ENCODE data around the gene UBXN10. TPM values are rescaled to one million over a fixed set of nuclear protein-coding genes. Genes with fewer than 3 reads are reported as not detected.

UBXN10 gene
- total RNA-seq, 4 donors from 2014 or later, result 12.2 to 27.9 (median 14.4) TPM

DNA sequence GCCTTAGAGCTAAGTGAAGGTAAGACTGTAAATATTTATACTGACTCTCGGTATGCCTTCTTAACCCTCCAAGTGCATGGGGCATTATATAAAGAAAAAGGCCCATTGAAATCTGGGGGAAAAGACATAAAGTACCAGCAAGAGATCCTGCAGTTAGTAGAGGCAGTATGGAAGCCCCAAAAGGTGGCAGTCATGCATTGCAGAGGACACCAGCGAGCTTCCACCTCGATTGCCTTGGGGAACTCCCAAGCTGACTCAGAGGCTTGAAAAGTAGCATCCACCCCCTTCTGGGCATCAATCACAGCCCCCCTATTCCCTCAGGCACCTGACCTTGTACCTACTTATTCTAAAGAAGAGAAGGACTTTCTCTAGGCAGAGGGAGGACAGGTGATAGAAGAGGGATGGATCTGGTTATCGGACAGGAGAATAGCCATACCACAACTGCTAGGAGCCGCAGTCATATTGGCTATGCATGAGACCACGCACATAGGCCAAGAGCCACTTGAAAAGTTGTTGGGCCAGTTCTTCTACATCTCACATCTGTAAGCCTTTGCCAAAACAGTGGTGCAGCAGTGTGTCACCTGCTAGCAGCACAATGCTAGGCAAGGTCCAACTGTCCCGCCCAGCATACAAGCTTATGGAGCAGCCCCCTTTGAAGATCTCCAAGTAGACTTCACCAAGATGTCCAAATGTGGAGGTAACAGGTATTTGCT is 27.4 kb upstream of the UBXN10 start:
- Histone ChIP-seq H3K27me3 (no peaks in the 10 kb centered on the region), H3K4me1 (peaks cover 0 to 5% (median 2%) of the 10 kb centered on the region in 4 donors), H3K4me3 (no peak overlapping the region), H3K27ac (replicated peaks in 1 of 4) (no peak overlapping the region), H3K9me3 (peaks cover 0 to 38% (median 28%) of the 10 kb centered on the region in 4 donors), H3K36me3 (no peaks in the 10 kb centered on the region)
- DNase-seq (ENCODE audit: extremely low spot score), result no peak
- WGBS, result 65% methylated on average over 3 of the region's 7 CpGs
- TF ChIP-seq POLR2A (IDR thresholded peaks at IDR 0.05; ENCODE audit: low read depth), result no peak
- TF ChIP-seq POLR2AphosphoS5 (IDR thresholded peaks at IDR 0.05), result no peak
- TF ChIP-seq, protein P1, sequence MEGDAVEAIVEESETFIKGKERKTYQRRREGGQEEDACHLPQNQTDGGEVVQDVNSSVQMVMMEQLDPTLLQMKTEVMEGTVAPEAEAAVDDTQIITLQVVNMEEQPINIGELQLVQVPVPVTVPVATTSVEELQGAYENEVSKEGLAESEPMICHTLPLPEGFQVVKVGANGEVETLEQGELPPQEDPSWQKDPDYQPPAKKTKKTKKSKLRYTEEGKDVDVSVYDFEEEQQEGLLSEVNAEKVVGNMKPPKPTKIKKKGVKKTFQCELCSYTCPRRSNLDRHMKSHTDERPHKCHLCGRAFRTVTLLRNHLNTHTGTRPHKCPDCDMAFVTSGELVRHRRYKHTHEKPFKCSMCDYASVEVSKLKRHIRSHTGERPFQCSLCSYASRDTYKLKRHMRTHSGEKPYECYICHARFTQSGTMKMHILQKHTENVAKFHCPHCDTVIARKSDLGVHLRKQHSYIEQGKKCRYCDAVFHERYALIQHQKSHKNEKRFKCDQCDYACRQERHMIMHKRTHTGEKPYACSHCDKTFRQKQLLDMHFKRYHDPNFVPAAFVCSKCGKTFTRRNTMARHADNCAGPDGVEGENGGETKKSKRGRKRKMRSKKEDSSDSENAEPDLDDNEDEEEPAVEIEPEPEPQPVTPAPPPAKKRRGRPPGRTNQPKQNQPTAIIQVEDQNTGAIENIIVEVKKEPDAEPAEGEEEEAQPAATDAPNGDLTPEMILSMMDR (IDR thresholded peaks at IDR 0.05), result no peak
- no peak for TF ChIP-seq EP300 (IDR thresholded peaks at IDR 0.05)
- intact Hi-C loops (cut with DNase I), result no loop called here

DNA sequence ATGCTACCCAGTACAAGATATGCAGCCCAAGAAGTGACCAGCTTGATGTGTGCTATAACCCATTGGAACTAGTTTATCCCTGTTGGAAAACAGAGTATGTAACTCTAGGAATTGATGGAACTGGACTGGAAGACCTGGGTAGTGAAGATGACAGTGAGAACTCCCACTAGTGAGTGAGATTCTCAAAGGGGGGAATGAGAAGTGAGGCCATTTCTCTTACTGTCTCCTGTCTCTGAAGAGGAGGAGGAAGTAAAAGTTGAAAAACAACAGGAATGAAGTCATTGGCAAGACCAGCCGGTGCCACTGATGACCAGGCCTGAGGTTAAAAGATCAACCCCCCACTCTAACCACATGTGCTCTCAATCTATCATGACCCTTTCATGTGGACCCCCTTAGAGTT is 25.9 kb upstream of the UBXN10 start:
- intact Hi-C loops (cut with DNase I), result no loop called here
- DNase-seq (ENCODE audit: extremely low spot score), result no peak
- 90% methylated on average over 1 of the region's 1 CpG for WGBS

DNA sequence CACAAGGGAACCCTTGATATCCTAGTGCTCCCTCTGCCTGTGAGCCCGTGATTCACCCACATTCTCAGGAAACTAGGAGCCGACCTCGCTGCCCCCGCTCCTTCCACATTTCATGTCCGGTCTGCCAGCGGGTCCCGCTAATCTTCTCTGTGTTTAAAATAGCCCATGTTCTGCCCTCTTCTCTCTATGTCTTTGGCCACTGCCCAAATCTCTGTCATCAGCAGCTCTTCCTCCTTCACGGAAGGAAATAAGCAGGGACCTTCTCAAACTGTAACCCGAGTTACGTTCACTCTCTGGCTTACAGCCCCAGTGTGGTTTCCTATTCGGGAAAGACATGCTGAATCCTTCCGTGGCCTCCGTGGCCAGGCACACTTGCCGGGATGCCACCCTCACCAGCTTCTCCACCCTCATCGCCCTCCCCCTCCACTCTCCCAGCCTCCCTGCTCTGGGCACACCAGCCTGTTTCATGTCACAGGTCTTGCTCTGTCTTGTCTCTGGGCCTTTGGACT is 21.1 kb upstream of the UBXN10 start:
- no peak overlapping the region for H3K4me3 ChIP-seq
- peak overlapping the region in 1 of 4 donors; percentile 26 for H3K27ac ChIP-seq (replicated peaks in 1 of 4)
- H3K27me3 ChIP-seq, result no peaks in the 10 kb centered on the region
- DNase-seq (ENCODE audit: extremely low spot score), result no peak
- intact Hi-C loops (cut with DNase I), result no loop called here
- peaks cover 0 to 25% (median 17%) of the 10 kb centered on the region in 4 donors for H3K9me3 ChIP-seq
- no peaks in the 10 kb centered on the region for H3K36me3 ChIP-seq
- WGBS, result 59% methylated on average over 15 of the region's 15 CpGs
- TF ChIP-seq POLR2A (IDR thresholded peaks at IDR 0.05; ENCODE audit: low read depth) (no peak), POLR2AphosphoS5 (IDR thresholded peaks at IDR 0.05) (no peak), EP300 (IDR thresholded peaks at IDR 0.05) (no peak)
- TF ChIP-seq, protein P1 (IDR thresholded peaks at IDR 0.05), result no peak
- H3K4me1 ChIP-seq, result peaks cover 0 to 24% (median 20%) of the 10 kb centered on the region in 4 donors

More for the DNA sequence above, 25.9 kb upstream of the UBXN10 start:
- Histone ChIP-seq H3K27me3 (no peaks in the 10 kb centered on the region), H3K9me3 (peaks cover 0 to 38% (median 28%) of the 10 kb centered on the region in 4 donors), H3K4me3 (no peak overlapping the region), H3K4me1 (peaks cover 0 to 9% (median 5%) of the 10 kb centered on the region in 4 donors), H3K36me3 (no peaks in the 10 kb centered on the region), H3K27ac (replicated peaks in 1 of 4) (no peak overlapping the region)
- TF ChIP-seq POLR2AphosphoS5 (IDR thresholded peaks at IDR 0.05), result no peak
- TF ChIP-seq, protein P1 (IDR thresholded peaks at IDR 0.05), result no peak
- no peak for TF ChIP-seq POLR2A (IDR thresholded peaks at IDR 0.05; ENCODE audit: low read depth)
- no peak for TF ChIP-seq EP300 (IDR thresholded peaks at IDR 0.05)

DNA sequence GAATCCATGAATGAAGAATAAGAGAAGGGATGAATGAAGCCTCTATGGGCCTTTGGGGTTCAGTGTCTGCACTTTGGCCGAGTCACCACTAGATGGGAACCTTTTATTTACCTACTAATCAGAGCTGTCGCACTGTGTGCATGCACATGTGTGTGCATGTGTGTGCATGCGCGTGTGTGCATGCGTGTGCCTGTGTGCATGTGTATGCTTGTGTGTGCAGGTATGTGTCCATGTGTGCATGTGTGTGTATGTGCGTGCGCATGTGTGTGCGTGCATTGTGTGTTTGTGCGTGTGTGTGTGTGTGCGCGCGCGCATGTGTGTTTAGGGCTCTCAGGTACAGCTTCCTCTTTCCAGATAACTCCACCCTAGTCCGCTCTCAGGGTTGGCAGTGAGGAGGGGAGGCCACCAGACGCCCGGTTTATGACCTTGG is 20.4 kb upstream of the UBXN10 start:
- WGBS, result 86% methylated on average over 16 of the region's 16 CpGs
- Histone ChIP-seq H3K4me3 (no peak overlapping the region), H3K4me1 (peaks cover 0 to 24% (median 20%) of the 10 kb centered on the region in 4 donors), H3K36me3 (no peaks in the 10 kb centered on the region), H3K9me3 (peaks cover 0 to 17% (median 9%) of the 10 kb centered on the region in 4 donors), H3K27ac (replicated peaks in 1 of 4) (no peak overlapping the region), H3K27me3 (no peaks in the 10 kb centered on the region)
- TF ChIP-seq POLR2A (IDR thresholded peaks at IDR 0.05; ENCODE audit: low read depth), result no peak
- TF ChIP-seq, protein P1 (IDR thresholded peaks at IDR 0.05), result peak; percentile 16 to 28 (median 24)
- no peak for TF ChIP-seq EP300 (IDR thresholded peaks at IDR 0.05)
- intact Hi-C loops (cut with DNase I), result no loop called here
- DNase-seq (ENCODE audit: extremely low spot score), result no peak

All from esophagus muscularis mucosa (tissue), 4 donors.